Endothelial cell of umbilical vein (primary cell): Measurements from ENCODE around the gene COMMD8.

Experiments
- CTCF ChIP-seq, 2 donors: IDR thresholded peaks; 1 replicate in 1 of 2; 2 replicates in 1 of 2; pipeline ENCODE4 v1.5.1; 2011; ENCODE audit warnings: low read length in 2 of 2, mild to moderate bottlenecking in 2 of 2, moderate library complexity in 2 of 2, control low read depth in 1 of 2, inconsistent platforms in 1 of 2, low read depth in 1 of 2; ENCODE audit not compliant: insufficient read depth in 1 of 2; ENCODE audit errors: extremely low read depth in 1 of 2
- EZH2 ChIP-seq: IDR thresholded peaks from 2 replicates; pipeline ENCODE4 v1.6.1; 2012; ENCODE audit warnings: borderline replicate concordance, low read depth, mild to moderate bottlenecking, moderate library complexity, low read length, inconsistent platforms; ENCODE audit not compliant: severe bottlenecking
- FOS ChIP-seq: IDR thresholded peaks from 2 replicates; pipeline ENCODE4 v1.6.1; 2011; ENCODE audit warnings: mild to moderate bottlenecking, low read length, moderate library complexity, borderline replicate concordance; ENCODE audit not compliant: insufficient read depth
- GATA2 ChIP-seq: IDR thresholded peaks from 2 replicates; pipeline ENCODE4 v1.7.0; 2011; ENCODE audit warnings: low read depth, mild to moderate bottlenecking, moderate library complexity, mixed read lengths, low read length; ENCODE audit not compliant: insufficient read length, insufficient read depth
- JUN ChIP-seq: IDR thresholded peaks from 2 replicates; pipeline ENCODE4 v1.6.1; 2011; ENCODE audit warnings: borderline replicate concordance, low read depth; ENCODE audit not compliant: insufficient read length, insufficient read depth
- MYC ChIP-seq: IDR thresholded peaks from one replicate; pipeline ENCODE4 v1.6.1; 2011; ENCODE audit warnings: mild to moderate bottlenecking, low read depth, low read length
- POLR2A ChIP-seq: IDR thresholded peaks from 2 replicates; pipeline ENCODE4 v1.6.1; 2012; ENCODE audit warnings: low read depth, mild to moderate bottlenecking, control low read depth, low read length
- POLR2AphosphoS5 ChIP-seq: IDR thresholded peaks from 2 replicates; pipeline ENCODE4 v1.6.1; 2012; ENCODE audit warnings: low read depth, mild to moderate bottlenecking, control low read depth, low read length, moderate library complexity; ENCODE audit not compliant: insufficient read depth
- TF ChIP-seq, protein P1 (sequence below): IDR thresholded peaks from 2 replicates; pipeline ENCODE4 v1.6.1; 2011; ENCODE audit not compliant: insufficient read depth, insufficient read length

DNA sequence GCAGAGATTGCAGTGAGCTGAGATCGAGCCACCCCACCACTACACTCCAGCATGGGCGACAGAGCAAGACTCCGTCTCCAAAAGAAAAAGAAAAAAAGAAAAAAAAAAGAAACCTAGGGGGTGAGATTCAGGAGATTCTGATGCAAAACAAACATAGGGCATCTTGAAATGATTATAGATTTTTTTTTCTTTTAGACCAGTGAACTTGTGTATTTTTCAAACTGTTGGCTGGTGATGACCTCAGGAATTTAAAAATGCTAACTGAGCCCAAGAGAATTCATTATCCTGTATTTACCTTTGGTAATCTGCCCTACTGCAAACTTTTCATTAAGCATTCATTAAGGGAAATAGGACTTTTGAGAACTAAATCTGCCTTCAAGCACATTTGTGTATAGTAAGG is 42.2 kb upstream of the COMMD8 start:
- no peak for TF ChIP-seq CTCF (IDR thresholded peaks at IDR 0.05; ENCODE audit: extremely low read depth in 1 of 2, insufficient read depth in 1 of 2, low read depth in 1 of 2, low read length in 2 of 2)
- TF ChIP-seq POLR2A = no peak
- TF ChIP-seq POLR2AphosphoS5 = no peak
- no peak for TF ChIP-seq EZH2
- no peak for TF ChIP-seq GATA2
- no peak for TF ChIP-seq MYC
- TF ChIP-seq, protein P1, sequence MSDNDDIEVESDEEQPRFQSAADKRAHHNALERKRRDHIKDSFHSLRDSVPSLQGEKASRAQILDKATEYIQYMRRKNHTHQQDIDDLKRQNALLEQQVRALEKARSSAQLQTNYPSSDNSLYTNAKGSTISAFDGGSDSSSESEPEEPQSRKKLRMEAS = no peak
- TF ChIP-seq JUN = no peak
- no peak for TF ChIP-seq FOS
